Osteocyte (in vitro differentiated cells): ENCODE measurements around the gene MYOCD. TPM values are rescaled to one million over a fixed set of nuclear protein-coding genes. Genes with fewer than 3 reads are reported as not detected.
A peak's percentile ranks its signal among the peaks of the same experiment; 100 is the strongest.

Source experiments
- DNase-seq: peaks from one replicate; pipeline ENCODE4 v3.0.0; 2021; ENCODE audit warnings: mixed read lengths; ENCODE audit not compliant: unreplicated experiment; ENCODE audit errors: extremely low spot score
- H3K27ac Mint-ChIP-seq: one replicate; pipeline ENCODE4 v1.8.0; 2021; ENCODE audit warnings: mild to moderate bottlenecking, mixed read lengths; ENCODE audit not compliant: unreplicated experiment
- H3K27me3 Mint-ChIP-seq: one replicate; pipeline ENCODE4 v1.8.0; 2021; ENCODE audit warnings: mixed read lengths; ENCODE audit not compliant: unreplicated experiment
- H3K36me3 Mint-ChIP-seq: one replicate; pipeline ENCODE4 v1.8.0; 2021; ENCODE audit warnings: mixed read lengths; ENCODE audit not compliant: unreplicated experiment
- H3K4me1 Mint-ChIP-seq: one replicate; pipeline ENCODE4 v1.8.0; 2021; ENCODE audit warnings: mixed read lengths; ENCODE audit not compliant: unreplicated experiment
- H3K4me3 Mint-ChIP-seq: one replicate; pipeline ENCODE4 v1.8.0; 2021; ENCODE audit warnings: mild to moderate bottlenecking, moderate library complexity, mixed read lengths; ENCODE audit not compliant: unreplicated experiment
- H3K9me3 Mint-ChIP-seq: one replicate; pipeline ENCODE4 v1.8.0; 2021; ENCODE audit warnings: mixed read lengths; ENCODE audit not compliant: unreplicated experiment
- total RNA-seq: library from RNA; stranded (reverse); gene quantifications from 2 replicates; pipeline ENCODE4 v1.2.1, GENCODE V29; 2021
- TF ChIP-seq, protein P1 (sequence below): fragments of 200-600 bp; sonication (generic); IDR thresholded peaks from 2 replicates; pipeline ENCODE4 v1.5.0; 2021; ENCODE audit warnings: antibody characterized with exemption, mild to moderate bottlenecking, moderate library complexity

MYOCD gene
- total RNA-seq, 1 donor from 2014 or later: 13.7 TPM

DNA sequence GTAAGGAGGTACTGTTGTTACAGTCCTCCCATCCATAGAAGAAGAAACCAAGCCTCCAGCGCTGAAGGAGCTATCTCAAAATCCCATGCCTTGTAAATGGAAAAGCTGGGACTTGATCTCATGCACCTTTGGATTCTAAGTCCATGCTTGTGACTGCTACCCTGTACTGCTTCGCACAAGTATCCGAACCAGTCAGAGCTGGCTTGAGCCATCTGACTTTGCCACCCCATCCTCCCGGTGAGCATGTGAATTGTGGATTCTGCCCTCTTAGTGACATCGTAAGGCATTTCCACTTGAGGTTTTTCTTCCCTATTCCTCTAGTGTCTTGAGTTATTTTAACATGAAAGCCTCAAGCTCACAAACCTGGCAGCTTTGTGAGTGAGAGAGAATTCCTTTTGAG, 15.3 kb downstream of the MYOCD start:
- DNase-seq: no peak
- Mint-ChIP-seq H3K9me3 (no peaks in the 10 kb centered on the region), H3K36me3 (peaks cover 3% of the 10 kb centered on the region), H3K4me3 (no peak overlapping the region), H3K4me1 (peaks cover 5% of the 10 kb centered on the region), H3K27ac (no peak overlapping the region), H3K27me3 (no peaks in the 10 kb centered on the region)
- TF ChIP-seq, protein P1, sequence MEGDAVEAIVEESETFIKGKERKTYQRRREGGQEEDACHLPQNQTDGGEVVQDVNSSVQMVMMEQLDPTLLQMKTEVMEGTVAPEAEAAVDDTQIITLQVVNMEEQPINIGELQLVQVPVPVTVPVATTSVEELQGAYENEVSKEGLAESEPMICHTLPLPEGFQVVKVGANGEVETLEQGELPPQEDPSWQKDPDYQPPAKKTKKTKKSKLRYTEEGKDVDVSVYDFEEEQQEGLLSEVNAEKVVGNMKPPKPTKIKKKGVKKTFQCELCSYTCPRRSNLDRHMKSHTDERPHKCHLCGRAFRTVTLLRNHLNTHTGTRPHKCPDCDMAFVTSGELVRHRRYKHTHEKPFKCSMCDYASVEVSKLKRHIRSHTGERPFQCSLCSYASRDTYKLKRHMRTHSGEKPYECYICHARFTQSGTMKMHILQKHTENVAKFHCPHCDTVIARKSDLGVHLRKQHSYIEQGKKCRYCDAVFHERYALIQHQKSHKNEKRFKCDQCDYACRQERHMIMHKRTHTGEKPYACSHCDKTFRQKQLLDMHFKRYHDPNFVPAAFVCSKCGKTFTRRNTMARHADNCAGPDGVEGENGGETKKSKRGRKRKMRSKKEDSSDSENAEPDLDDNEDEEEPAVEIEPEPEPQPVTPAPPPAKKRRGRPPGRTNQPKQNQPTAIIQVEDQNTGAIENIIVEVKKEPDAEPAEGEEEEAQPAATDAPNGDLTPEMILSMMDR: no peak

DNA sequence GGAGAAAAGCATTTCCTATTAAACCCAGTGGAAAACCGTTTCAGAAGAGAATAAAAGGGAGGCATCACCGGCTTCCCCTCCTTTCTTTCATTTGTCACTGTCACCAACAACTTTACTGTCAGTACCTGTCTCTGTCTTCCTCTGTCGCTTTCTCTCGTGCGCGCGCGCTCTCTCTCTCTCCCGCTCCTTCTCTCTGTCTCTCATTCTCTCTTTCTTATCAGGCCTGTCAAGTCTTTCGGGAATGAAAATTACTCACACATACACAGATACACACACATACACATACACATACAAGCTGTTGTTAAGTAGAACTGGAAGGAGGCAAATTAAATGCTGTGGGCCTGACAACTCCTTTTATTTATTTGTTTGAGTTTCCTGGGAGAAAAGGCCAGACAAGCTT, 17.6 kb downstream of the MYOCD start:
- TF ChIP-seq, protein P1: no peak

DNA sequence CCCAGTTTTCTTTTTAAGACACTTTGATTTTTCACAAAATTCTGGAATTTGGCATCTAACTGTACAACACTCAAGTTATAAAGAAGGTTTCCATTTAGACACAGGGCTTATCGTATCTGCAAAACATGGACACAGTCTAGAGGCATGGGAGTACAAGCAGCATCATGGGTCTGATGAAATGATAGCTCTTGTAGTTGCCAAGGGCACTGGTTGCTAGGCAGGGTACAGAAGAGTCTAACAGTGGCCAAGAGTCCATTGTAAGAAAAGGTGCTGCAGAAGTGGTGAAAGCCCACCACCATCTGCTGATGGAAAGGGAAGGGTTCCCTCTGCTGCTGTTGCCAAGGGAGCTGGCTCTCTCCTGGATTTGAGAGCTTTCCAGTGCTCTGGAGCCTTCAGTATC, 20.8 kb downstream of the MYOCD start:
- H3K9me3 Mint-ChIP-seq: no peaks in the 10 kb centered on the region
- H3K27ac Mint-ChIP-seq: no peak overlapping the region
- peaks cover 3% of the 10 kb centered on the region for H3K36me3 Mint-ChIP-seq
- TF ChIP-seq, protein P1: no peak
- no peak overlapping the region for H3K4me3 Mint-ChIP-seq
- no peaks in the 10 kb centered on the region for H3K27me3 Mint-ChIP-seq
- DNase-seq: no peak
- peaks cover 10% of the 10 kb centered on the region for H3K4me1 Mint-ChIP-seq

More for the DNA sequence above, 17.6 kb downstream of the MYOCD start:
- no peak overlapping the region for H3K27ac Mint-ChIP-seq
- peaks cover 3% of the 10 kb centered on the region for H3K36me3 Mint-ChIP-seq
- H3K27me3 Mint-ChIP-seq: no peaks in the 10 kb centered on the region
- no peak for DNase-seq
- no peak overlapping the region for H3K4me3 Mint-ChIP-seq
- H3K9me3 Mint-ChIP-seq: no peaks in the 10 kb centered on the region
- H3K4me1 Mint-ChIP-seq: peaks cover 1% of the 10 kb centered on the region

DNA sequence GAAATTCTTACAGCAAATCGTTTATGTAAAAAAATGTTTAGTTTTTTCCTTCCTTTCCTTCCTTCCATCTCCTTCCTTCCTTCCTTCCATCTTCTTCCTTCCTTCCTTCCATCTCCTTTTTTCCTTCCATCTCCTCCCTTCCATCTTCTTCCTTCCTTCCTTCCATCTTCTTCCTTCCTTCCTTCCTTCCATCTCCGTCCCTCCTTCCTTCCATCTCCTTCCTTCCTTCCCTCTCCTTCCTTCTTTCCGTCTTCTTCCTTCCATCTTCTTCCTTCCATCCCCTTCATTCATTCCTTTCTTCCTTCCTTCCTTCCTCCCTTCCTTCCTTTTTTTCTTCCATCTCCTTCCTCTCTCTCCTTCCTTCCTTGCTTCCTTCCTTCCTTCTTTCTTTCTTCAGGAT, 22.7 kb downstream of the MYOCD start:
- Mint-ChIP-seq H3K4me1 (peaks cover 13% of the 10 kb centered on the region), H3K9me3 (no peaks in the 10 kb centered on the region), H3K27ac (no peak overlapping the region), H3K36me3 (no peaks in the 10 kb centered on the region), H3K27me3 (no peaks in the 10 kb centered on the region), H3K4me3 (no peak overlapping the region)
- TF ChIP-seq, protein P1: no peak
- no peak for DNase-seq

DNA sequence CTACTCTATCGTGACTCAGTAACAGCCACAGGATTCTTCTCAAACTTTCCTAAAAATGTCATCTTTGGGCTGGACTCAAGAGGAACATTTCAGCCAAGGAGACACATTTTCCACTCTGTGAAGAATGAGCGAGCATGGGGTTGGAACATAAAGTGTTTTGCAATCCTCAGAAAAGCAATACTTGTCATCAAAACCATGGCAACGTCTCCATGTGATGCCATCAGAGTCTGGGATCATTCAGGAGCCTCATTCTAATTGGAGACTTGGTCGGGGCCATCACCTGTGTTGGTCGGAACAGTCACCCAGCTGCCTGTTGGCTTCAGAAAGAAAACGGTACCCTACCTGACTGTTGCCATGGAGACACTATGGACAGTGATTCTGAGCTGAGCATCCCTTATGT, 25.5 kb downstream of the MYOCD start:
- no peak overlapping the region for H3K4me3 Mint-ChIP-seq
- no peaks in the 10 kb centered on the region for H3K36me3 Mint-ChIP-seq
- H3K9me3 Mint-ChIP-seq: no peaks in the 10 kb centered on the region
- peak overlapping the region; percentile 58 for H3K27ac Mint-ChIP-seq
- H3K27me3 Mint-ChIP-seq: no peaks in the 10 kb centered on the region
- no peak for DNase-seq
- peaks cover 19% of the 10 kb centered on the region for H3K4me1 Mint-ChIP-seq
- TF ChIP-seq, protein P1: no peak
